GM18858 (cell line): ENCODE measurements around the gene RBP4.

ENCODE experiments used
- ATAC-seq: cut with Tn5 transposase; IDR thresholded peaks from one replicate; pipeline ENCODE4 v1.9.1; 2021; ENCODE audit not compliant: unreplicated experiment

The RBP4 gene

DNA sequence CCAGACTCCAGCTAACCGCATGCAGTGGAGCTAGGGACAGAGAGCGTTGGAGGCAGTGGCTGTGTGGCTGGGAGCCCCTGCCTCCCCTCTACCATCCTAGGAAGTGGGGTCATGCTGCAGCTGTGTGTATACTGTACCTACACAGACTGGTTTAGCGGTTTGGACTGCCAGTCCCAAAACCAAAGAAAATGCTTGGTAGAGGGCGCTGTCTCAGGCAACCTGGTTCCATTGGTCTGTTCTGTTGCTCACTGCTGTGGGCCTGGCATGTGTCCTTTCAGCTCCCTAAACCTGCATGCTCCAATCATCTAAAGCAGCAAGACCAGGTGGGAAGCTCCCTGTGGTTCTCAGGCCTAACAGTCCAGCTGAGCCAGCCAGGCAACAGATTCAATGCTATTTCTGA lies 4.5 kb downstream of the RBP4 start:
- ATAC-seq: no peak

DNA sequence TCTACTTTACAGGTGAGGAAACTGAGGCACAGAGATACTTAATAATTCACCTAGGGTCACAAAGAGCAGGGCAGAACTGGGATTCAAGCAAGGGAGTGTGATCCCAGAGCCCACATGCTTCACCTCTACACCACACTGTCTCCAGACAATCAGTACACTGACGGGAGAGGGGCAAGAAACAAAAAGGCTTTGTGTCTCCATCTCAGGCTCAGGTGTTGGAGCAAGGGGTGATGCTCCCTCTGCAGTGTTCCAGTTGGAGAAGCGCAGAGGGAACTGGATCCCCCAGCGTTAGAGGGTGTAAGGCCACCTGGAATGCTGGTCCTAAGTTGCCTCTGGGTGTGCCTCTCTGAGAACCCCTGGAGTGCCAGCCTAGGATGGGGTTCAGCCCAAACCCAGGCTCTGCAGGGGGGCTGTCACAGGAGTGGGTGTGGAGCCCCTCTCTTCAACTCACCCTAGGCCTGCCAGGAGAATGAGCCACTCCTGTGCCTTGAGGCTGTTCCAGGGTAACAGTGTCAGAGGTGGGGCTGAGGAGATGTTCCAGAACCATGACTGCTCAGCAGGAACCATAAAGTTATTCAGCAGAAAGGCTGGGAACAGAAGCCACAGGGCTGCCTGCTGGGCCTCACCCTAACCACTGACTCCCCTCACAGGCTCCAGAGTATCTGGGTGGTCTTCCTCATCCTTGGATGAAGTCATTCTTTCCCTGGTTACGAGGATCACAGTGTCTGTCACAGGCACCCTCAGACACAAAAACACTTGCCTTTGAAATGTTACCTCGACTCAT lies 5.5 kb downstream of the RBP4 start:
- ATAC-seq: no peak

DNA sequence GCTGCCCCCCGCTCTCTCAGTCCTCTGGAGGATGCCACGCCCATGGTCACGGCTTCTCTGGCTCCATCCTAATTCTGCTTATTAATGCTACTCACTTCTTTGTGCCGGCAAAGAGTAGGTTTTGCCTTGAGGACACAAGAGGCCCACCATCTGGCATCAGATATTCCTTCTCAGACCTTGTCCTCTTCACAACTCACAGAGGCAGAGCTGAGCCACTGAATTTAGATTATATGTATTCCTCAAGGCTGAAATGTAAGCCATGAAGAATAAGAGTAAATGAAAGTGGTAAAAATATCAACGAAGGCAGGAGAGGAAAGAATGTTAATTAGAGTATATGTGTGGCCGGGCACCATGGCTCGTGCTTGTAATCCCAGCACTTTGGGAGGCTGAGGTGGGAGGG lies 6.5 kb downstream of the RBP4 start:
- ATAC-seq: no peak

DNA sequence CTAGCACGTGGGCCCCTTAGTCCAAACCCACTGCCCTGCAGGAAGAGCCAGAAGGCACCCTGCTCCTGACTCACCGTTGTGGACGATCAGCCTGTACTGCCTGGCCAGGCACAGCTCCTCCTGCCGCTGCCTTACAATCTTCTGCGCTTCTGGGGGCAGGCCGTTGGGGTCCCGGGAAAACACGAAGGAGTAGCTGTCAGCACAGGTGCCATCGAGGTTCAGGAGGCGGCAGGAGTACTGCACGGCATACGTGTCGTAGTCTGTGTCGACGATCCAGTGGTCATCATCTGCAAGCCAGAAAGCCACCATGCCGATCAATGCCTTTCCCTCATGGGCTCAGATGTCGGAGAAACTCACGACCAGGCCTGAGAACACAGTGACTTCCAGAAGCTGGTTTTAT lies 7.3 kb downstream of the RBP4 start:
- ATAC-seq: no peak

DNA sequence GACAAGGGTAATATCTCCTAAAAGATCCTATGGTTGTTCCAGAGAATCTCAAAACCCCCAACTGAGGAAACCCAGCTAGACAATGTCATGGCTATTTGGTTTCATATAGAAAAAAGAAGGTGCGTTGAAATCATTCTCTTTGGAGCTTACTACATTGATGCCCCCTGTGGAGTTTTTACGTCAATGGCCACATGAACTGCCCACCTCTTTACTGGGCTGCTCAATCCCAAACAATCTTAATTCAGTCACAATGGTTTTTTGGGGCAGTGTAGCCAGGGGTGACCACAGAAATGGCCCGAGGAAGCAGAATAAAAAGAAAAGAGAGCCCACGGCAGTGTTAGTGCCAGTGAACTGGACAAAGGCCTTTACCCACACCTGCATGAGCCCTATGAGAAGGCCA lies 7.8 kb downstream of the RBP4 start:
- no peak for ATAC-seq

DNA sequence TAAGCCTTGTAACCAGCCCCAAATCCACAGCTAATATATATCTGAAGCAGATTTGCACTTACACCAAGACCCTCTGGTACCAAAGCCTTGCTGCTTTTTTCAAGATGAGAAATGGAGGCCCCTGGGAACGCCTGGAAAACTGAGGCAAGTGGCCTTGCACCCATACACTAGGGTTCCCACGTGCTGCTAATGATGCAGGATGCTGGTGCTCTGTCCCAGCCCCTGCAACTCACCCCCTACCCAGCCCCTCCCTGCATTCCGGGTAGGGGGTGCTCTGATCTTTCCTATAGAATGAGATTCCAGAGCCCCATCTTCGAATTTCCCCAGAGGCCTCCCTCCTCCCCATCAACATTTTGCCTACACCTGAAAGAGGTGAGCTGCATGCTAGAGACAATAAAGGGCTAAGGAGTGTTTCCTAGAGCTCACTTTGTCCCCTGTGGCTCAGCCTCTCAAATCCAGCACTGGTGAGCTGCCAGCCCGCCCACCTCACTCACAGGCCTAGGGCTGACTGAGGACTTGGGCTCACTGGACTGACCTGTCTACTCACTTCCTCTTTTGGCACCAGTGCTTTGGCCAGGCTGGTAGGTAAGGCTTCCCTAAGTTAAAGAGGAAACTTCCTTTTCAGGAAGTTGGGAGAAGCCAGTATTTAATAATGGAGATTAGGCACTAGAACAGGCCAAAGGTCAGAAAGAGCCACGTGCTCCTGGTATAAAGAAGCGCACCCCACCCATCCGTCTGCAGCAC lies 9.8 kb downstream of the RBP4 start:
- ATAC-seq: no peak

DNA sequence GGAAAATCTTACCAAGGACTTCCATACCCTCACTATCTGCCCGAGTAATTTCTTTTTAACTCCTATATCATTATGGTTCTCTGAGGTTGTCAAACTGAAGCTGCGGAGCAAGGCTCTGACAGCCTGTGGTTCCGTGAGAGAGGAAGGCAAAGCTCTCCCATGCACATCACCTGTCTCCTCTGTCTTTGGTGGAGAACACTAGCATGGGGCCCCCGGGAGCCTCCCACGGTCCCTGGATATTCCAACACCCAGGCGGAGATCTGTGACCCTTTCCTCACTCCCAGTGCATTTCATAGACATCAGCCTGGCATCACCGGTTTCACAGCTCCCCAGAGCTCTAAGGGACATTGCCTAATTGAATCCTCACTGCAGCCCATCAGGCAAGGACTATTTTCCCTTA lies 10.4 kb downstream of the RBP4 start:
- ATAC-seq: no peak

DNA sequence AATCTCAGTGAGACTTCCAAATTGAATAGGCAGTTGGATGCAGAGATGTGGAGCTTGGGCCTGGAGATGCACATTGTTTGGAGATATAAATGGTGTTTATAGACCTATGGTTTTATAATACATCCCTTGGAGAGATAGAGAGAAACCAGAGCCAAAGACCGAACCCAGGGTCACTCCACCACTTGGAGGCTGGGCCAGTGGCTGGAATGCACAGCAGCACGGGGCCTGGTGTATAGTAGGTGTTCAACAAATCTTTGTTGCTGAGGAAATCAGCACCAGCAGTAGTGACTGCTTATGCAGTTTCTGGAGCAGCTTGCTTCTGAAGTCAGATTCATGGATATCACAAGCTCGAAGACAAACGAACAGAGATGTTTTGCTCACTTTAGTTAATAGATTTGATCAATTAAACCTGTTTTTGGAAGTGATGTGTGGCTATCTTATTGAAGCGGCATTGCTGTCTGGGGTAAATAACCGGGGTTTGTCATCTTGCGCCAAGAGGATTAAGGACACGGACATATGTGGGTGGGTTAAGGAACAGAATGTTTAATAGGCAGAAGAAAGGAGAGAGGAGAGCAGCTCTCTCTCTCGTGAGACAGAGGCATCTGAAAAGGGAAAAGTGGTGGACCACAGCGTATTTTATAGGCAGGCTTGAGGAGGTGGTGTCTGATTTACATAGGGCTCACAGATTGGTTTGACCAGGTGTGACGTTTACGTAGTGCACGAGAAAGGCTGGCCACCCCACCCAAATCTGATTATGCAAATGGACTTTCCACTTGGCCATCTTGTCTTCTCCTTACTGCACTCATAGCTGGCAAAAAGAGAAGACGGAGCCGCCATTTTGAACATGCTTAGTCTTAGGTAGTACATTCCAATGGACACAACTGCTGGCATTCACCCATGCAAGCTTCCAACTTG lies 11.1 kb downstream of the RBP4 start:
- no peak for ATAC-seq

DNA sequence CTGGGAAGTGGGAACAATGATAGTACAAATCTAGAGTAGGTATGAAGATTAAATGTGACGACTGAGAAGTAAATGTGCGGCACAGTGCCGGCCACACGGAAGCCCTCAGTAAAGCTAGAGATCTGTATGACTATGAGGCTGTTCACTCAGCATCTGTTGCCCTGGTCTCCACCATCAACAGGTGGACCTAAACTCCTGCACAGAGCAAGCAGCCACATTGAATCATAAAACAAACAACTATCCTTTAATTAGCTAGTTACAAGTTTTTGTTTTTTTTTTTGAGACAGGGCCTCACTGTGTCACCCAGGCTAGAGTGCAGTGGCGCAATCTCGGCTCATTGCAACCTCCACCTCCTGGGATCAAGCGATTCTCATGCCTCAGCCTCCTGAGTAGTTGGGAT lies 16.6 kb downstream of the RBP4 start:
- ATAC-seq: no peak

DNA sequence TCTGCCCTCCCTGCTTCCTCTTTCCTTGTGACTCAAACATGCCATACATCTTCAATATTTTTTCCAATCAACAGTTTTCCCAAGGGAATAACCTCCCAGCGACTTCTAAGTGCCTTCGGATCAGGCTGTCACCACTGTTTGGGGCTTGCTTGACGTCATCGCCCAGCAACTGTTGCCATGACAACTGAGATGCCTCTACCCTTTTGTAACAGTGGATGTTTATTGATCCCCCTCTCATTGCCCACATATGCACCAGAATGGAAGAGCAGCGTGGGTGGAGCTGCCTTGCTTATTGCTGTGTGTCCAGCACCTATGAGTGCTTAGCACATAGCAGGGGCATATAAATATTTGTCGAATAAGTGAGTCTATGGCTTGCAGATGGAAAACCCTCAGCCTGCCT lies 20.2 kb downstream of the RBP4 start:
- ATAC-seq: no peak

DNA sequence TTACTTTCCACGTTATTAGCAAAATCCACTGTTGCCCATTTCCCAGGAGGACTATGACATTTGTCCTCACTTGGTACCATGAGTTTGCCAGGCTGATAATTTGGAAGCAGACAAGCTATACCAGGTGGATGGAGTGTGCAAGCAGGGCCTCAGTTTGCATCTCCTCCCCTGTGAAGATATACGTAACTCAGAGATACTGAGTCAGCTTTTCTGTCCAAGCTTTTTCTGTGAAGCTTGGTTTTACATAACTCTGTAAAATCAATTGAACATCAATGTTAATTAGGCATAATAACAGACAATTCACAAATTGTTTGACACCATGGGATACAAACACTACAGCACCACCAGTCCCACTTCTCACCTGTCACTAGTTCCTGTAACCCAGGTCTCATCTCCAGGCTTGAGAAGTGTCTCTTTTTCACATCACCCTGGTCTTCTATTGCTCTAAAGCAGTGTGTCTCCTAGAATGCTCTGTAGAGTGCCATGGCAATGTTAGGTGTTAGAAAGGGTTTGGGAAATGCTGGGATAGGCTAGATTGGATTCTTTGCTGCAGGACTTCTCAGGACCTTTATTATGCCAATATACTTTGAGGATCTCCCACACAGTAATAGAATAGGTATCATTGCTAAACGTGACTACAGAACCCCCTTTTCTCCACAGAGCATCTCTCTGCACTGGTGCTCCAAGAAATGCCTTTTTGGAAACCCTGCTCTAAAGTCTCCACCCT lies 20.9 kb downstream of the RBP4 start:
- no peak for ATAC-seq

DNA sequence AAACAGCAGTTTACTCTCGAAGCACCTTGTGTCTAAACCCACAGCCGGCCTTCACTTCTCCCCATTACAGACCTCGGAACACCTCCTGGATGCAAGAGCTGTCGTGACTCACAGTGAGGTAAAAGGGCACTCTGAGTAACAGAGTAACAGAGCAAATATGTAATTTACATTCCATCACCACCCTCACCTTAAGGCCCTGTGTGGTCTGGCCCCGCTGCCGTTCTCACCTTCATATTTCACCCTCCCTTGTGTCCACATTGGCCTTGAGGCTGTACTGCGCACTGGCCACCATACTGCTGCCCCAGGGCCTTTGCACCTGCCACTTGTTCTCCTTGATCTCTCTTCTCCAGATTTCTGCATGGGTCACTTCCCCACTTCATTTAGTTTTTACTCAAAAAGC lies 21.9 kb downstream of the RBP4 start:
- no peak for ATAC-seq

DNA sequence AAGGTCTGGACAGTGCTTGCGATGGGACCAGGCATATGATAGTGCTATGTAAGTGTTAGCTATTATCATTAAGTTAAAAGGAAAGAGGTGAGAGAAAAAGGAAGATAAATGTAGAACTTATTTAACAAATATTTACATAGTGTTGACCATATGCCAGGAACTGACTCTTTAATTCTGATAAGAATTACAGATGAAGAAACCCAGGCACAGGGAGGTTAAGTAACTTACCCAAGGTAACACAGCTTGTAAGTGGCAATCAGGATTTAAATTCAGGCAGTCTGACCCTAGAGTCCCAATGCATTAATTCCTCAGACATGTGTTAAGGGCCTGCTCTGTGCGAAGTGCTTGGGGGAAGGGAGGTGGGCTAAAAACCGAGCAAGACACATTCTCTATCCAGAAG lies 23.5 kb downstream of the RBP4 start:
- no peak for ATAC-seq

DNA sequence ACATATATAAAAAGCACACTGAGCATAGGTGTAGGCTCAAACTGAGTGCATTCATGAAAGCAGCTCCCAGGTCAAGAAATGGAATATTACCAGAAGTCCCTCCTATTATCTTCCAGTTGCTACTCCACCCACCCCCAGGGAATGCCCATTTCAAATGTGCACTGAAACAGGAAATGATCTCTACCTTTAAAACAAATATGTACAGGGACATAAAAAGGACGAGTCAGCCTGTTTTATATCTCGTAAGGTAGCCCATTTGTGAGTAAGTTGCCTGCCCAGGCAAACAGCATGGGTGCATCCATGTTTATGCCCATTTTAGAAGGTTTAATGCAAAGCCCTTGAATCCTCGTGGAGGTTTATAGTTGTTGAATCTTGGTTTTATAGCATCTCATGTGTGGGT lies 24.1 kb downstream of the RBP4 start:
- ATAC-seq: no peak

DNA sequence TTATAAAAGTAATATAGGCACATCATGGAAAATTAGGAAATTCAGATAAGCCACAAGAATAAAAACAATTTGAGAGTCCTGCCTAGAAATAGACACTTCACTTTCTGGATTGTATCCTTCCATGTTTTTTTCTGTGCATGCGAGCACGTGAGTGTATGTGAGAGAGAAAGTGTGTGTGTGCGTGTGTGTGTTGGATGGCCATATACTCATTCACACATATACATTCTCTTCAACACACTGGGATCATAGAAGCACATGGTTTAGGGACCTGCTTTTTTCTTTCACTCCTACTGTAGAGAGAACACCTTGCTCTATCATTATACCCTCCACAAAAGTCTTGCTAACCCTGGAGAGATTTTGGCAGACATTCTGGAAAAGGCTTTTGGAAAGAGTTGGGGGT lies 27.1 kb downstream of the RBP4 start:
- no peak for ATAC-seq

DNA sequence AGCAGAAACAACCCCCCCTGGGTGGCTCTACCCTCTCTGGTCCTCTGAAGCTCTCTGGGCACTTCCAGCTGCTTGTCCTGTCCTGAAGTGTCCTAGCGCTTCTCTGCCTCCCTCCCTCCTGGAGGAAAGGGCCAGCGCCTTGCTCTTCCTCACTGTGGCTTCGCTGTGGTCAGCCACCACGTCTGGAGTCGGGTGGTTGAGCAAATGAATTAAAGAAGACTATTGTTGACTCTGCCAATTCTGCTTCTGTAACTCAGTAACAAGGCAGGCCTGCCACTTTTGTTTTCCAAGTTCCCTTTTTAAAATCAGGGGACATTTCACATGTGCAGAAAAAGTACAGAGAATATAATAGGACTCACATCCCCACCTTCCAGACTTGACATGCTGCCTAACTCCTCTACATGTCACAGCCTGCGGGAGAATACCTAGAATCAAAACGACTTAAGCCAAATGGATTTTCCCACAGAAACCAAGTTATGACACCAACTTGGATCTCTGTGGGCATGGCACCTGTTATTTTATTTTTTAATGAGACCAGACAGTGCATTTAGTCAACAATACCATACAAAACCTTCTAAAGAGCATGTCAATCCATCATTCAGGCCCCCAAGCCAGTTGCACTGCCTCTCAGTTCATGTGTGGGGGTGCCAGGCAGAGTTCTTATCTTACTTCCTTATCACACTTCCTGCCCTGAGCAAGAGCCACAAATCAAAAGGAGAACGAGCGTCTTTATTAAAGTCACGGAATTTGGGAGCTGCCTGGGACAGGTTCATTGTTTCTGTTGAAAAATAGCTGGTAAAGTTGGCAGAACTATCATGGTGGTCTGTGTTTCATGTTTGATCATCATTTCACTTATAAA lies 27.8 kb downstream of the RBP4 start:
- no peak for ATAC-seq

DNA sequence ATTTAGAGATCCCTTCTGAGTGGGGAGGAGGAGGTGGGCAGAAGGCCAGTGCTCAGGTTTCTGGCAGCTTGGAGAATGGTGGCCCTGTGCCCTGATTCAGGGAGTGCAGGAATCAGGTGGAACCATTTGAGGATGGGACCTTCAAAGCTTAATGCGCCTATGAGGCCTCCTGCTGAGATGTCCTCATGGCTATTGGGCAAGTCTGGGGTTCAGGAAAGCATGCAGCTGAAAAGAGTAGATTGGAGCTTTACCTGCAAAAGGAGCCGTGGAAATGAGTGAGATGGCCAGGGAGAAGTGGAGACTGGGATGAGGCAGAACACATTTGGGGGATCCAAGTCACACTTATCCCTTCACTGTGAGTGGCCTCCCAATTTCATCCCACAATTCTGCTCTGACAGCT lies 28.4 kb downstream of the RBP4 start:
- ATAC-seq: no peak

DNA sequence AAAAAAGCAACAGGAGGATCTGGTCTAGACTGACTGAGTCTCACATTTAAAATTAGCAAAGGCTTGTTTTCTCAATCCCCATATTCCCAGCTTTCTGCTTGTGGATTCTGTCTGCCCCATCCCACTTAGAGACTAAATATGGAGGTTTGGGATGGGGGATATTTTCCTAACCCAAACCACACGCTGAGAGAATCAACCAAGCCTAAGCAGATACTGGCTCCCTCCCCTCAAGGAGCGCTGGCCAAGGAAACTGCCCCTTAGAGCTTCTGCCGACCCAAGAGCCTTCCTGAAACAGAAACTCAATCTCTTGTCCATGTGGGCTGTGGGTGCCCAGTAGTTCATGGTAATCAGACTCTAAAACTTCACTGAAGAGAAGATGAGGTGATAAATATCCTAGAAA lies 30.7 kb downstream of the RBP4 start:
- no peak for ATAC-seq

DNA sequence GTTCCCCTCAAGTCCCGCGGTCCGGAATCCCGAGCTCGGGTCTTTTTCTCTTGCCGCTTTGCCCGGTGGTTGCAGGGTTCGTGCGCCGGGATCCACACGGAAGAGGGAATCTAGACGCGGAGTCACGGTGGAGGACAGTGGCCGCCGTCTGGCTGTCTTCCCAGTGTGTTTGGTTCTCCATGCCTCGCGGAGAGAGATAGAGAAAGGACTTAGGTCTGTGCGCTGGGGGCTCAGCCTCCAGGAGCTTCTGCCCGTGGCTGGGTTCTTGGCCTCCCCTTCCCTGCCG lies 33.0 kb downstream of the RBP4 start:
- ATAC-seq: no peak
